H1 (cell line): ENCODE results near the gene AKR7A3. TPM values are rescaled to one million over a fixed set of nuclear protein-coding genes. Genes with fewer than 3 reads are reported as not detected.

Source experiments
- polyA plus RNA-seq, 7 experiments: library from polyadenylated mRNA; depleted of rRNA in 3 of 7; stranded (reverse) in 5 of 7; unstranded in 2 of 7; fragments of >200 nt in 5 of 7; fragments of 200-250 nt in 2 of 7; gene quantifications; 1 replicate in 5 of 7; 2 replicates in 1 of 7; 4 replicates in 1 of 7; pipeline versions ENCODE4 v1.2.1 to v1.2.3, GENCODE V29; 2011 to 2013; ENCODE audit warnings: missing spikeins in 2 of 7, mixed read lengths in 2 of 7
- small RNA-seq: library from polyadenylated mRNA; stranded (forward); fragments of <200 nt; extraction: miRNeasy Mini kit (QIAGEN cat#:217004); gene quantifications from one replicate; pipeline ENCODE3, GENCODE V24; 2013; ENCODE audit not compliant: insufficient read depth
- total RNA-seq: library from RNA; stranded (reverse); fragmentation: NEBNext Ultra II Directional; extraction: Animal tissue kit (Norgen Biotek cat#: 25700); gene quantifications from 2 replicates; pipeline ENCODE4 v1.2.1, GENCODE V29; 2021

The AKR7A3 gene
- total and polyA plus RNA-seq, 2 of the 8 experiments (the other 6 are each of a cell fraction or from before 2014, with no cell fraction given) = 0.62 to 0.65 TPM

Small RNA genes within 50 kb of the gene (small RNA-seq; reads per million reads assigned to genes)
- gene RNU6-1099P = not detected

Other genes starting within 250 kb of the AKR7A3 start
- 148 and 152 TPM in 2 replicates for gene UBR4, start 78.5 kb downstream of the AKR7A3 start, total RNA-seq
- gene UBR4, start 78.5 kb downstream of the AKR7A3 start, polyA plus RNA-seq (2011; rRNA removed) = 139 and 168 TPM in 2 replicates
- gene EMC1, start 37.2 kb downstream of the AKR7A3 start, total RNA-seq = 45.1 and 51.0 TPM in 2 replicates
- 53.5 and 95.9 TPM in 2 replicates for gene EMC1, start 37.2 kb downstream of the AKR7A3 start, polyA plus RNA-seq (2011; rRNA removed)
- gene MRTO4, start 37.0 kb downstream of the AKR7A3 start, total RNA-seq = 54.5 and 64.3 TPM in 2 replicates
- gene MRTO4, start 37.0 kb downstream of the AKR7A3 start, polyA plus RNA-seq (2011; rRNA removed) = 36.9 and 38.4 TPM in 2 replicates
- 32.0 and 34.5 TPM in 2 replicates for gene AKR7A2, start 23.4 kb upstream of the AKR7A3 start, total RNA-seq
- gene AKR7A2, start 23.4 kb upstream of the AKR7A3 start, polyA plus RNA-seq (2011; rRNA removed) = 47.9 and 48.3 TPM in 2 replicates
- 14.0 and 16.8 TPM in 2 replicates for gene SLC66A1, start 23.6 kb upstream of the AKR7A3 start, total RNA-seq
- 27.9 and 34.2 TPM in 2 replicates for gene SLC66A1, start 23.6 kb upstream of the AKR7A3 start, polyA plus RNA-seq (2011; rRNA removed)
- 371 TPM in 2 replicates for gene CAPZB, start 196.8 kb upstream of the AKR7A3 start, total RNA-seq
- gene CAPZB, start 196.8 kb upstream of the AKR7A3 start, polyA plus RNA-seq (2011; rRNA removed) = 162 and 169 TPM in 2 replicates